GM23338 (cell line): ENCODE results near the gene SNN. TPM values are rescaled to one million over a fixed set of nuclear protein-coding genes. Genes with fewer than 3 reads are reported as not detected.

Experiments used
- ATAC-seq: fragments of 200-7000 bp; cut with Tn5 transposase; 3 replicates; pipeline ENCODE4 v1.9.1; 2020
- DNase-seq: peaks from one replicate; pipeline ENCODE4 v3.0.0-alpha.2; 2015; ENCODE audit warnings: low spot score
- H2AFZ ChIP-seq: fragments of 200-600 bp; sonication (generic); 2 replicates; pipeline ENCODE4 v1.8.0; 2016; ENCODE audit warnings: antibody characterized with exemption, mild to moderate bottlenecking, moderate library complexity
- H3F3A ChIP-seq: fragments of 200-600 bp; sonication (generic); replicated peaks from 2 replicates; pipeline ENCODE4 v1.8.0; 2017; ENCODE audit warnings: antibody characterized with exemption, mixed run types, low read depth
- H3K27ac ChIP-seq: fragments of 200-600 bp; sonication (generic); 2 replicates; pipeline ENCODE4 v1.6.1; 2016; ENCODE audit warnings: low read depth
- H3K27me3 ChIP-seq: fragments of 200-600 bp; sonication (generic); 2 replicates; pipeline ENCODE4 v1.8.0; 2016; ENCODE audit warnings: mild to moderate bottlenecking, mixed run types, moderate library complexity; ENCODE audit not compliant: insufficient read depth
- H3K36me3 ChIP-seq: fragments of 200-600 bp; sonication (generic); 2 replicates; pipeline ENCODE4 v1.8.0; 2016; ENCODE audit warnings: mild to moderate bottlenecking; ENCODE audit not compliant: insufficient read depth
- H3K4me1 ChIP-seq: fragments of 200-600 bp; sonication (generic); 2 replicates; pipeline ENCODE4 v1.8.0; 2016; ENCODE audit warnings: mild to moderate bottlenecking, moderate library complexity; ENCODE audit not compliant: insufficient read depth
- H3K4me2 ChIP-seq: fragments of 200-600 bp; sonication (generic); 2 replicates; pipeline ENCODE4 v1.7.1; 2017; ENCODE audit warnings: mixed run types
- H3K4me3 ChIP-seq: fragments of 200-600 bp; sonication (generic); 2 replicates; pipeline ENCODE4 v1.6.1; 2016; ENCODE audit warnings: mixed run types
- H3K79me2 ChIP-seq: fragments of 200-600 bp; sonication (generic); replicated peaks from 2 replicates; pipeline ENCODE4 v1.8.0; 2017; ENCODE audit warnings: mild to moderate bottlenecking; ENCODE audit not compliant: insufficient read depth
- H3K9me2 ChIP-seq: fragments of 200-600 bp; sonication (generic); 2 replicates; pipeline ENCODE4 v1.8.0; 2017; ENCODE audit not compliant: insufficient read depth
- H4K20me1 ChIP-seq: fragments of 200-600 bp; sonication (generic); replicated peaks from 2 replicates; pipeline ENCODE4 v1.8.0; 2017; ENCODE audit warnings: mild to moderate bottlenecking; ENCODE audit not compliant: insufficient read depth
- H3K27ac Mint-ChIP-seq: 2 replicates; pipeline ENCODE4 v1.8.0; 2020; ENCODE audit warnings: inconsistent platforms, mild to moderate bottlenecking, moderate library complexity, mixed read lengths
- H3K27me3 Mint-ChIP-seq: 3 replicates; pipeline ENCODE4 v1.8.0; 2022; ENCODE audit warnings: low read depth, mild to moderate bottlenecking, moderate library complexity, mixed read lengths, inconsistent platforms; ENCODE audit not compliant: insufficient read depth, poor library complexity
- H3K36me3 Mint-ChIP-seq: 3 replicates; pipeline ENCODE4 v1.8.0; 2021; ENCODE audit warnings: low read depth, mild to moderate bottlenecking, inconsistent platforms, moderate library complexity, mixed read lengths
- H3K4me1 Mint-ChIP-seq: 3 replicates; pipeline ENCODE4 v1.8.0; 2020; ENCODE audit warnings: mild to moderate bottlenecking, inconsistent platforms, mixed read lengths
- H3K4me3 Mint-ChIP-seq: 3 replicates; pipeline ENCODE4 v1.8.0; 2021; ENCODE audit warnings: moderate library complexity, mild to moderate bottlenecking, inconsistent platforms, mixed read lengths
- H3K9me3 Mint-ChIP-seq: 3 replicates; pipeline ENCODE4 v1.8.0; 2020; ENCODE audit warnings: moderate library complexity, mild to moderate bottlenecking, inconsistent platforms, mixed read lengths
- JUNB ChIP-seq: IDR thresholded peaks from one replicate; pipeline ENCODE4 v1.6.1; 2016; ENCODE audit warnings: antibody characterized with exemption; ENCODE audit not compliant: unreplicated experiment
- NANOG ChIP-seq: IDR thresholded peaks from 2 replicates; pipeline ENCODE4 v1.6.1; 2016; ENCODE audit warnings: antibody characterized with exemption, borderline replicate concordance
- ZNF462 ChIP-seq: fragments of 250-450 bp; sonication (Bioruptor Pico); IDR thresholded peaks from 2 replicates; pipeline ENCODE4 v1.5.0; 2020; ENCODE audit warnings: mild to moderate bottlenecking, moderate library complexity
- polyA plus RNA-seq: library from polyadenylated mRNA; unstranded; fragments of >200 nt; fragmentation: Nextera tagmentation; extraction: Ambion mirVana; gene quantifications from 2 replicates; pipeline ENCODE4 v1.2.1, GENCODE V29; 2016
- total RNA-seq: library from RNA; depleted of rRNA; stranded (reverse); fragments of >200 nt; shearing (Covaris generic); gene quantifications from 2 replicates; pipeline ENCODE4 v1.2.3, GENCODE V29; 2014

SNN gene
- total and polyA plus RNA-seq, 2 experiments from 2014 or later: 19.0 to 63.3 TPM

GRCh38 chr16:11697319-11697718 lies 29.1 kb downstream of the SNN start:
- H3K27ac ChIP-seq: no peak overlapping the region
- no peak overlapping the region for H3K4me2 ChIP-seq
- H3K9me3 Mint-ChIP-seq: no peaks in the 10 kb centered on the region
- H3K27ac Mint-ChIP-seq: no peak overlapping the region
- no peak overlapping the region for H2AFZ ChIP-seq
- H3K4me1 Mint-ChIP-seq: no peaks in the 10 kb centered on the region
- TF ChIP-seq JUNB (no peak), NANOG (no peak), ZNF462 (CRISPR knock-in tag) (no peak)
- no peaks in the 10 kb centered on the region for H3K4me1 ChIP-seq
- H3K27me3 Mint-ChIP-seq: peaks cover 3% of the 10 kb centered on the region
- H3K36me3 ChIP-seq: peaks cover 5% of the 10 kb centered on the region; the same call in 1 of the 2 replicates
- DNase-seq (no peak), ATAC-seq (no peak)
- H3K27me3 ChIP-seq: no peaks in the 10 kb centered on the region
- H3K36me3 Mint-ChIP-seq: peaks cover 5% of the 10 kb centered on the region; the same call in 2 of the 3 replicates
- H4K20me1 ChIP-seq: no peaks in the 10 kb centered on the region; the same call in none of the 2 replicates
- H3F3A ChIP-seq: no peaks in the 10 kb centered on the region
- H3K4me3 Mint-ChIP-seq: no peak overlapping the region
- no peaks in the 10 kb centered on the region for H3K9me2 ChIP-seq
- no peaks in the 10 kb centered on the region for H3K79me2 ChIP-seq
- no peak overlapping the region for H3K4me3 ChIP-seq

- peaks cover 5% of the 10 kb centered on the region; the same call in 2 of the 3 replicates for H3K36me3 Mint-ChIP-seq
- H3K4me3 Mint-ChIP-seq: no peak overlapping the region
- no peaks in the 10 kb centered on the region; the same call in none of the 2 replicates for H4K20me1 ChIP-seq
- H3K9me2 ChIP-seq: no peaks in the 10 kb centered on the region
- H2AFZ ChIP-seq: no peak overlapping the region
- no peak overlapping the region for H3K4me2 ChIP-seq
- ATAC-seq: peak; percentile 29; the same call in 2 of the 3 replicates
- H3K4me1 ChIP-seq: no peaks in the 10 kb centered on the region
- peaks cover 5% of the 10 kb centered on the region; the same call in 1 of the 2 replicates for H3K36me3 ChIP-seq
- H3K9me3 Mint-ChIP-seq: no peaks in the 10 kb centered on the region
- peaks cover 1% of the 10 kb centered on the region for H3K27me3 Mint-ChIP-seq
- H3K4me1 Mint-ChIP-seq: no peaks in the 10 kb centered on the region
- peak overlapping the region; percentile 27; the same call in 1 of the 2 replicates for H3K27ac ChIP-seq
- H3F3A ChIP-seq: no peaks in the 10 kb centered on the region
- H3K27me3 ChIP-seq: no peaks in the 10 kb centered on the region
- H3K27ac Mint-ChIP-seq: no peak overlapping the region; the same call in 1 of the 2 replicates
- no peak overlapping the region for H3K4me3 ChIP-seq
- DNase-seq: no peak
- H3K79me2 ChIP-seq: no peaks in the 10 kb centered on the region
- TF ChIP-seq ZNF462 (CRISPR knock-in tag): no peak
Observed at GRCh38 chr16:11698271-11698689, 30.0 kb downstream of the SNN start.
